NCI-H128 (cell line): ENCODE results near the gene HFE.
A peak's percentile ranks its signal among the peaks of the same experiment; 100 is the strongest.
"Not testable (repeated sequence)": the region's sequence is repeated elsewhere in the genome, so short reads cannot be mapped to it uniquely, and the experiment has no call there.

ENCODE experiments used
- DNase-seq: peaks from one replicate; lab custom pipeline; 2025; ENCODE audit not compliant: unreplicated experiment; lab: John Stamatoyannopoulos, UW

HFE gene

GRCh38 chr6:26087284-26088115 is at the start of gene HFE:
Gene HFE, plus strand, starts transcription at chr6:26087429. Its CDS starts 12 bp downstream, at chr6:26087441.
- no peak for DNase-seq

GRCh38 chr6:26041946-26042345 is 45.3 kb upstream of the HFE start:
- DNase-seq, result no peak

GRCh38 chr6:26043384-26044139 is 43.7 kb upstream of the HFE start:
- no peak for DNase-seq

- DNase-seq, result no peak
Measured at GRCh38 chr6:26044140-26045064, 42.8 kb upstream of the HFE start.

- DNase-seq, result no peak
Measured at GRCh38 chr6:26045065-26045927, 41.9 kb upstream of the HFE start.

- DNase-seq, result no peak
Measured at GRCh38 chr6:26045928-26046368, 41.3 kb upstream of the HFE start.

GRCh38 chr6:26047329-26047728 is 39.9 kb upstream of the HFE start:
- not testable (repeated sequence) for DNase-seq

- DNase-seq, result no peak
Measured at GRCh38 chr6:26048590-26048989, 38.6 kb upstream of the HFE start.

- DNase-seq, result no peak
Measured at GRCh38 chr6:26051665-26052310, 35.4 kb upstream of the HFE start.

- not testable (repeated sequence) for DNase-seq
Measured at GRCh38 chr6:26052762-26053250, 34.4 kb upstream of the HFE start.

- DNase-seq, result no peak
Measured at GRCh38 chr6:26053992-26054780, 33.0 kb upstream of the HFE start.

GRCh38 chr6:26054781-26055718 is 32.2 kb upstream of the HFE start:
- DNase-seq, result peak; percentile 67

- peak; percentile 68 for DNase-seq
Measured at GRCh38 chr6:26055719-26056582, 31.3 kb upstream of the HFE start.

- no peak for DNase-seq
Measured at GRCh38 chr6:26056583-26057350, 30.5 kb upstream of the HFE start.

GRCh38 chr6:26057899-26058298 is 29.3 kb upstream of the HFE start:
- no peak for DNase-seq
